Endothelial cell of umbilical vein (primary cell): Measurements from ENCODE around the gene KLHL36. TPM values are rescaled to one million over a fixed set of nuclear protein-coding genes. Genes with fewer than 3 reads are reported as not detected.

Source experiments
- BruUV-seq: library from RNA; stranded (reverse); fragments of 400-500 nt; replicated peaks from 2 replicates; lab custom pipeline; 2021; lab: Mats Ljungman, UMichigan
- CTCF ChIA-PET: fragments of 300-600, 350-600 bp; sonication (Branson Sonifier 250); formaldehyde crosslinking; loops from one replicate; lab custom pipeline; 2021; ENCODE audit warnings: antibody characterized with exemption, inconsistent platforms; lab: Charles Lee
- POLR2A ChIA-PET: fragments of 300-600, 350-600 bp; sonication (Branson Sonifier 250); formaldehyde crosslinking; loops from one replicate; lab custom pipeline; 2021; ENCODE audit warnings: antibody characterized with exemption, inconsistent platforms; lab: Charles Lee
- DNase-seq: peaks from one replicate; pipeline ENCODE4 v3.0.0-alpha.2; 2011; ENCODE audit warnings: low read depth, low spot score
- FAIRE-seq: peaks from 2 replicates; lab custom pipeline; 2011; peaks lifted over from hg19 to GRCh38; lab: Jason Lieb, UNC
- H2AFZ ChIP-seq: 2 replicates; pipeline ENCODE4 v1.6.0; 2012; ENCODE audit warnings: low read depth, low read length, control low read depth, inconsistent platforms
- H3K27ac ChIP-seq: 2 replicates; pipeline ENCODE4 v1.5.1; 2011; ENCODE audit warnings: low read depth, mild to moderate bottlenecking, control low read depth, low read length, moderate library complexity; ENCODE audit not compliant: insufficient read depth
- H3K27me3 ChIP-seq, 2 experiments: 2 replicates each; pipeline versions ENCODE4 v1.6.0 to v1.6.1; 2011; ENCODE audit warnings: low read length in 2 of 2, mixed read lengths in 1 of 2; ENCODE audit not compliant: control insufficient read depth in 2 of 2, insufficient read depth in 2 of 2
- H3K36me3 ChIP-seq, 2 experiments: 2 replicates in 1 of 2; 3 replicates in 1 of 2; pipeline ENCODE4 v1.5.1; 2011; ENCODE audit warnings: low read length in 2 of 2, mild to moderate bottlenecking in 1 of 2, moderate library complexity in 1 of 2; ENCODE audit not compliant: control insufficient read depth in 2 of 2, insufficient read depth in 2 of 2; ENCODE audit errors: extremely low read depth in 1 of 2
- H3K4me1 ChIP-seq: 3 replicates; pipeline ENCODE4 v1.5.1; 2011; ENCODE audit warnings: mild to moderate bottlenecking, low read length; ENCODE audit not compliant: control insufficient read depth, insufficient read depth; ENCODE audit errors: extremely low read depth
- H3K4me2 ChIP-seq: 2 replicates; pipeline ENCODE4 v1.6.1; 2011; ENCODE audit warnings: low read length, control low read depth, mixed read lengths; ENCODE audit not compliant: insufficient read depth
- H3K4me3 ChIP-seq, 3 experiments: fragments of 200-600 bp in 1 of 3; sonication (generic), shearing (Covaris generic) in 1 of 3; replicated peaks in 1 of 3; 2 replicates each; pipeline ENCODE4 v1.5.1; 2011 to 2016; ENCODE audit warnings: control low read depth in 3 of 3, low read length in 3 of 3, mild to moderate bottlenecking in 2 of 3, inconsistent platforms in 1 of 3, low read depth in 1 of 3, moderate library complexity in 1 of 3; ENCODE audit not compliant: insufficient read depth in 1 of 3
- H3K79me2 ChIP-seq: 2 replicates; pipeline ENCODE4 v1.6.0; 2012; ENCODE audit warnings: low read length, inconsistent platforms; ENCODE audit not compliant: control insufficient read depth, insufficient read depth
- H3K9ac ChIP-seq: replicated peaks from 2 replicates; pipeline ENCODE3; 2011; ENCODE audit warnings: low read length, control low read depth; ENCODE audit not compliant: insufficient read depth; ENCODE audit errors: extremely low read depth
- H3K9me1 ChIP-seq: replicated peaks from 3 replicates; pipeline ENCODE4 v1.6.0; 2011; ENCODE audit warnings: mild to moderate bottlenecking, low read length; ENCODE audit not compliant: control insufficient read depth, insufficient read depth; ENCODE audit errors: extremely low read depth
- H3K9me3 ChIP-seq: replicated peaks from 2 replicates; pipeline ENCODE4 v1.5.1; 2012; ENCODE audit warnings: low read length, inconsistent platforms; ENCODE audit not compliant: control insufficient read depth, insufficient read depth
- H4K20me1 ChIP-seq: replicated peaks from 2 replicates; pipeline ENCODE3; 2011; ENCODE audit warnings: mild to moderate bottlenecking, low read length; ENCODE audit not compliant: control insufficient read depth, insufficient read depth; ENCODE audit errors: extremely low read depth
- CTCF ChIP-seq, 2 donors: IDR thresholded peaks; 1 replicate in 1 of 2; 2 replicates in 1 of 2; pipeline ENCODE4 v1.5.1; 2011; ENCODE audit warnings: low read length in 2 of 2, mild to moderate bottlenecking in 2 of 2, moderate library complexity in 2 of 2, control low read depth in 1 of 2, inconsistent platforms in 1 of 2, low read depth in 1 of 2; ENCODE audit not compliant: insufficient read depth in 1 of 2; ENCODE audit errors: extremely low read depth in 1 of 2
- EZH2 ChIP-seq: IDR thresholded peaks from 2 replicates; pipeline ENCODE4 v1.6.1; 2012; ENCODE audit warnings: borderline replicate concordance, low read depth, mild to moderate bottlenecking, moderate library complexity, low read length, inconsistent platforms; ENCODE audit not compliant: severe bottlenecking
- FOS ChIP-seq: IDR thresholded peaks from 2 replicates; pipeline ENCODE4 v1.6.1; 2011; ENCODE audit warnings: mild to moderate bottlenecking, low read length, moderate library complexity, borderline replicate concordance; ENCODE audit not compliant: insufficient read depth
- GATA2 ChIP-seq: IDR thresholded peaks from 2 replicates; pipeline ENCODE4 v1.7.0; 2011; ENCODE audit warnings: low read depth, mild to moderate bottlenecking, moderate library complexity, mixed read lengths, low read length; ENCODE audit not compliant: insufficient read length, insufficient read depth
- JUN ChIP-seq: IDR thresholded peaks from 2 replicates; pipeline ENCODE4 v1.6.1; 2011; ENCODE audit warnings: borderline replicate concordance, low read depth; ENCODE audit not compliant: insufficient read length, insufficient read depth
- MAX ChIP-seq: IDR thresholded peaks from 2 replicates; pipeline ENCODE4 v1.6.1; 2011; ENCODE audit not compliant: insufficient read depth, insufficient read length
- MYC ChIP-seq: IDR thresholded peaks from one replicate; pipeline ENCODE4 v1.6.1; 2011; ENCODE audit warnings: mild to moderate bottlenecking, low read depth, low read length
- POLR2A ChIP-seq: IDR thresholded peaks from 2 replicates; pipeline ENCODE4 v1.6.1; 2012; ENCODE audit warnings: low read depth, mild to moderate bottlenecking, control low read depth, low read length
- POLR2AphosphoS5 ChIP-seq: IDR thresholded peaks from 2 replicates; pipeline ENCODE4 v1.6.1; 2012; ENCODE audit warnings: low read depth, mild to moderate bottlenecking, control low read depth, low read length, moderate library complexity; ENCODE audit not compliant: insufficient read depth
- dilution Hi-C: fragments of 300-500 bp; cut with MboI; formaldehyde crosslinking; loops from one replicate; pipeline ENCODE4 v1.15.0; 2019; ENCODE audit warnings: low sequenced_read_pairs; ENCODE audit not compliant: extremely low pct_ligation_motif_present
- intact Hi-C: fragments of 100-400 bp; cut with micrococcal nuclease; formaldehyde crosslinking; loops from one replicate; pipeline ENCODE4 v1.10.0; 2022
- polyA plus RNA-seq, 4 experiments: library from polyadenylated mRNA; depleted of rRNA in 3 of 4; stranded (reverse) in 3 of 4; unstranded in 1 of 4; fragments of >200 nt; gene quantifications; 2 replicates each; pipeline versions ENCODE4 v1.2.1 to v1.2.3, GENCODE V29; 2011 to 2012; ENCODE audit warnings: missing spikeins in 1 of 4
- total RNA-seq: library from RNA; stranded (reverse); gene quantifications from 2 replicates; pipeline ENCODE4 v1.2.3, GENCODE V29; 2021

KLHL36 gene
- total and polyA plus RNA-seq, 2 donors (not counting 3 experiments of a cell fraction or from before 2014, with no cell fraction given) = 31.3 to 38.8 TPM

DNA sequence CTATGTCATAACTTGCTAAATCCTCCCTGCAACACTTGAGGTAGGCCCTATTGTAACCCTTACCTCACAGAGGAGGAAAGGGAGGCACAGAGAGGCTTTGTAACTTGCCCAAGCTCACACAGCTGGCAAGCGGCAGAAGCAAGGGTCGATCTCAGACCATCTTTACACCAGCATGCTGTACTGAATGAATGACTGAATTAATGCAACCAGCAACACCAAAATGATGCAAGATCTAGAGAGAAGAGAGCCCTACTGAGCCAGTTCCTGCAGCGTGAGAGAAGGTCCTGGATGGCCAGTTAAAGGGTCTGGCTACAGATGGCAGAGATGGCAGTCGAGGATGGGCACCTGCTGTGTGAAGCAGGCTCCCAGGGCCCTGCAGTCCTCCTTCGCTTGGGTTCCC lies 8.2 kb upstream of the KLHL36 start:
- H3K9me1 ChIP-seq = no peaks in the 10 kb centered on the region
- DNase-seq = no peak
- BruUV-seq = no TSS peak

More for the DNA sequence above, 8.2 kb upstream of the KLHL36 start:
- CTCF ChIA-PET = no interaction called here
- dilution Hi-C loops (no loop called here), intact Hi-C loops (no loop called here)
- POLR2A ChIA-PET = no interaction called here
- H2AFZ ChIP-seq = no peak overlapping the region
- no peak for FAIRE-seq
- no peaks in the 10 kb centered on the region for H3K36me3 ChIP-seq
- H3K9ac ChIP-seq = no peak overlapping the region
- no peak overlapping the region for H3K4me3 ChIP-seq
- TF ChIP-seq MYC (no peak), JUN (no peak), EZH2 (no peak), MAX (no peak), CTCF (IDR thresholded peaks at IDR 0.05; ENCODE audit: extremely low read depth in 1 of 2, insufficient read depth in 1 of 2, low read depth in 1 of 2, low read length in 2 of 2) (no peak), GATA2 (no peak), POLR2A (no peak), FOS (no peak), POLR2AphosphoS5 (no peak)
- H3K27ac ChIP-seq = no peak overlapping the region
- no peaks in the 10 kb centered on the region for H3K79me2 ChIP-seq
- no peaks in the 10 kb centered on the region for H4K20me1 ChIP-seq
- no peak overlapping the region for H3K4me2 ChIP-seq
- no peaks in the 10 kb centered on the region for H3K9me3 ChIP-seq
- no peaks in the 10 kb centered on the region for H3K4me1 ChIP-seq
- peaks cover 0 to 3% of the 10 kb centered on the region in 2 experiments for H3K27me3 ChIP-seq
